ENCODE measurements around the gene TPM3.

DNA sequence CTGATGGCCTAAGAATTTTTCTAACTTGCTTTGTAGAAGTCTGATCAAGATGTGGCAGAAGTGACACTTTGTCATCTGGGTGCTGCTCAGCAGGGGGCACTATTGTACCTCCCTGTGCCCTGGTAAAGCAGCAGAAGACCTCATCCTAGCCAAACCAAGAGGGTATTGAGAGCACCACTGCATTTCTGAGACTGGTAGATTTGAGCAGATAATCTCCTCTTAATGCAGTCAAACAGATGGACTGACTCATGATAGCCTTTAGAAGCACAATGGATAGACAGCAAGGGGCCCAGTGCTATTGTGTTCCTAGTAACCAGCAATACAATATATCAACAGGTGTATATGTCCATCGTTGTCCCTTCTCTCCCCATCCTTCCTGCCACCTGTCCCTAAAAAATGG, 5.7 kb downstream of the TPM3 start:
- TF ChIP-seq HMGXB4 (CRISPR knock-in tag; IDR thresholded peaks at IDR 0.05; ENCODE audit: borderline replicate concordance) (no peak), RAD21 (conservative IDR thresholded peaks at IDR 0.05 in 1 of 2, IDR thresholded peaks at IDR 0.05 in 1 of 2) (peak; percentile 54 to 73), POLR2A (IDR thresholded peaks at IDR 0.05; ENCODE audit: low read length) (no peak)
